Suprapubic skin (tissue), 4 donors: ENCODE results near the gene UNKL. TPM values are rescaled to one million over a fixed set of nuclear protein-coding genes. Genes with fewer than 3 reads are reported as not detected.

Experiments
- DNase-seq, 2 donors: peaks; one replicate each; pipeline ENCODE4 v3.0.0-alpha.2; 2019; ENCODE audit warnings: low spot score in 2 of 2
- H3K27ac ChIP-seq: fragments of 200-600 bp; sonication (generic); one replicate; pipeline ENCODE4 v1.5.1; 2019
- H3K27me3 ChIP-seq: fragments of 200-600 bp; sonication (generic); one replicate; pipeline ENCODE4 v1.5.1; 2019
- H3K36me3 ChIP-seq: fragments of 200-600 bp; sonication (generic); one replicate; pipeline ENCODE4 v1.5.1; 2019
- H3K4me1 ChIP-seq: fragments of 200-600 bp; sonication (generic); one replicate; pipeline ENCODE4 v1.5.1; 2019
- H3K4me3 ChIP-seq: fragments of 200-600 bp; sonication (generic); one replicate; pipeline ENCODE4 v1.5.1; 2019; ENCODE audit warnings: mild to moderate bottlenecking
- H3K9me3 ChIP-seq: fragments of 200-600 bp; sonication (generic); one replicate; pipeline ENCODE4 v1.5.1; 2019
- CTCF ChIP-seq, 2 donors: fragments of 200-600 bp in 1 of 2; fragments of 450-650 bp in 1 of 2; sonication (generic) in 1 of 2; IDR thresholded peaks; one replicate each; pipeline ENCODE4 v1.5.1; 2016 to 2019; ENCODE audit warnings: antibody characterized with exemption in 2 of 2, mild to moderate bottlenecking in 1 of 2, moderate library complexity in 1 of 2
- EP300 ChIP-seq: sonication (generic); formaldehyde crosslinking; IDR thresholded peaks from one replicate; pipeline ENCODE4 v1.6.1; 2017; ENCODE audit warnings: antibody characterized with exemption
- POLR2A ChIP-seq, 2 donors: fragments of 450-650 bp; IDR thresholded peaks; one replicate each; pipeline ENCODE4 v1.6.1; 2017; ENCODE audit warnings: antibody characterized with exemption in 2 of 2, mild to moderate bottlenecking in 2 of 2, moderate library complexity in 2 of 2
- POLR2AphosphoS5 ChIP-seq, 3 donors: sonication (generic); formaldehyde crosslinking; IDR thresholded peaks; one replicate each; pipeline ENCODE4 v1.6.1; 2017; ENCODE audit warnings: antibody characterized with exemption in 3 of 3
- WGBS: methylation state at CpG from one replicate; pipeline ENCODE4 v1.1.5; 2018; 5-methylcytosine and 5-hydroxymethylcytosine counted together
- total RNA-seq, 4 donors: library from RNA; depleted of rRNA; stranded (reverse); fragments of >200 nt; gene quantifications; one replicate each; pipeline ENCODE4 v1.1.0, GENCODE V29; 2016

The UNKL gene
- total RNA-seq, 4 donors from 2014 or later: 13.0 to 81.0 (median 33.4) TPM

- TF ChIP-seq EP300: no peak
- TF ChIP-seq CTCF (IDR thresholded peaks at IDR 0.05): peak; percentile 31 to 65
- Histone ChIP-seq H3K4me3 (peak overlapping the region; percentile 97), H3K27me3 (no peaks in the 10 kb centered on the region), H3K4me1 (peaks cover 43% of the 10 kb centered on the region), H3K9me3 (no peaks in the 10 kb centered on the region), H3K36me3 (peaks cover 22% of the 10 kb centered on the region), H3K27ac (peak overlapping the region; percentile 90)
- WGBS: 7% methylated on average over 23 of the region's 85 CpGs
- no peak for DNase-seq
These were observed 596 bp downstream of the UNKL start for GRCh38 chr16:1413684-1414531.

GRCh38 chr16:1412847-1413246 is 1.7 kb downstream of the UNKL start:
- H3K9me3 ChIP-seq: no peaks in the 10 kb centered on the region
- peaks cover 22% of the 10 kb centered on the region for H3K36me3 ChIP-seq
- WGBS: 100% methylated on average over 1 of the region's 2 CpGs
- TF ChIP-seq CTCF (IDR thresholded peaks at IDR 0.05): no peak
- no peak for TF ChIP-seq POLR2AphosphoS5 (IDR thresholded peaks at IDR 0.05)
- no peak for TF ChIP-seq POLR2A (IDR thresholded peaks at IDR 0.05)
- TF ChIP-seq EP300: no peak
- peaks cover 47% of the 10 kb centered on the region for H3K4me1 ChIP-seq
- DNase-seq: no peak
- no peak overlapping the region for H3K27ac ChIP-seq
- no peaks in the 10 kb centered on the region for H3K27me3 ChIP-seq
- no peak overlapping the region for H3K4me3 ChIP-seq

GRCh38 chr16:1408171-1408837 is 6.2 kb downstream of the UNKL start:
- TF ChIP-seq POLR2A (IDR thresholded peaks at IDR 0.05) (no peak), CTCF (IDR thresholded peaks at IDR 0.05) (no peak), EP300 (no peak), POLR2AphosphoS5 (IDR thresholded peaks at IDR 0.05) (no peak)

GRCh38 chr16:1407753-1408152 is 6.8 kb downstream of the UNKL start:
- Histone ChIP-seq H3K36me3 (peaks cover 49% of the 10 kb centered on the region), H3K27ac (peak overlapping the region; percentile 16), H3K9me3 (no peaks in the 10 kb centered on the region), H3K4me1 (peaks cover 23% of the 10 kb centered on the region), H3K4me3 (peak overlapping the region; percentile 51), H3K27me3 (no peaks in the 10 kb centered on the region)
- TF ChIP-seq POLR2A (IDR thresholded peaks at IDR 0.05) (no peak), POLR2AphosphoS5 (IDR thresholded peaks at IDR 0.05) (no peak), EP300 (no peak), CTCF (IDR thresholded peaks at IDR 0.05) (no peak)
- no peak for DNase-seq
- WGBS: 24% methylated on average over 10 of the region's 11 CpGs

More at GRCh38 chr16:1408171-1408837, 6.2 kb downstream of the UNKL start:
- peak overlapping the region; percentile 51 for H3K4me3 ChIP-seq
- WGBS: 6% methylated on average over 34 of the region's 42 CpGs
- H3K27ac ChIP-seq: peak overlapping the region; percentile 16
- no peaks in the 10 kb centered on the region for H3K9me3 ChIP-seq
- peaks cover 44% of the 10 kb centered on the region for H3K36me3 ChIP-seq
- H3K4me1 ChIP-seq: peaks cover 26% of the 10 kb centered on the region
- no peaks in the 10 kb centered on the region for H3K27me3 ChIP-seq
- peak; percentile 96 to 98 for DNase-seq

GRCh38 chr16:1403733-1404132 is 10.8 kb downstream of the UNKL start:
- Histone ChIP-seq H3K4me1 (peaks cover 11% of the 10 kb centered on the region), H3K4me3 (no peak overlapping the region), H3K27ac (no peak overlapping the region), H3K27me3 (no peaks in the 10 kb centered on the region), H3K9me3 (no peaks in the 10 kb centered on the region), H3K36me3 (peaks cover 67% of the 10 kb centered on the region)
- 92% methylated on average over 14 of the region's 14 CpGs for WGBS
- TF ChIP-seq EP300 (no peak), CTCF (IDR thresholded peaks at IDR 0.05) (no peak), POLR2A (IDR thresholded peaks at IDR 0.05) (no peak)
- no peak for DNase-seq
